A673 (cell line): ENCODE measurements around the gene TCTN1.

ENCODE experiments used
- EZH2 ChIP-seq: fragments of 200-600 bp; sonication (generic); IDR thresholded peaks from 2 replicates; pipeline ENCODE4 v1.6.1; 2017; ENCODE audit warnings: borderline replicate concordance, low read depth, mild to moderate bottlenecking, mixed read lengths, antibody characterized with exemption, low read length; ENCODE audit not compliant: poor library complexity, severe bottlenecking
- TF ChIP-seq, protein P1 (sequence below): fragments of 300-800, 200-600 bp; sonication (generic); conservative IDR thresholded peaks from 2 replicates; pipeline ENCODE4 v1.5.1; 2017; ENCODE audit warnings: low read depth, mild to moderate bottlenecking, antibody characterized with exemption, low read length, moderate library complexity, mixed read lengths

GRCh38 chr12:110668480-110669192 lies 54.7 kb downstream of the TCTN1 start:
- TF ChIP-seq, protein P1, sequence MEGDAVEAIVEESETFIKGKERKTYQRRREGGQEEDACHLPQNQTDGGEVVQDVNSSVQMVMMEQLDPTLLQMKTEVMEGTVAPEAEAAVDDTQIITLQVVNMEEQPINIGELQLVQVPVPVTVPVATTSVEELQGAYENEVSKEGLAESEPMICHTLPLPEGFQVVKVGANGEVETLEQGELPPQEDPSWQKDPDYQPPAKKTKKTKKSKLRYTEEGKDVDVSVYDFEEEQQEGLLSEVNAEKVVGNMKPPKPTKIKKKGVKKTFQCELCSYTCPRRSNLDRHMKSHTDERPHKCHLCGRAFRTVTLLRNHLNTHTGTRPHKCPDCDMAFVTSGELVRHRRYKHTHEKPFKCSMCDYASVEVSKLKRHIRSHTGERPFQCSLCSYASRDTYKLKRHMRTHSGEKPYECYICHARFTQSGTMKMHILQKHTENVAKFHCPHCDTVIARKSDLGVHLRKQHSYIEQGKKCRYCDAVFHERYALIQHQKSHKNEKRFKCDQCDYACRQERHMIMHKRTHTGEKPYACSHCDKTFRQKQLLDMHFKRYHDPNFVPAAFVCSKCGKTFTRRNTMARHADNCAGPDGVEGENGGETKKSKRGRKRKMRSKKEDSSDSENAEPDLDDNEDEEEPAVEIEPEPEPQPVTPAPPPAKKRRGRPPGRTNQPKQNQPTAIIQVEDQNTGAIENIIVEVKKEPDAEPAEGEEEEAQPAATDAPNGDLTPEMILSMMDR: no peak
- TF ChIP-seq EZH2: no peak
